ENCODE data around the gene DEPP1. TPM values are rescaled to one million over a fixed set of nuclear protein-coding genes. Genes with fewer than 3 reads are reported as not detected.
A peak's percentile ranks its signal among the peaks of the same experiment; 100 is the strongest.

DEPP1 gene
- total RNA-seq, 1 donor from 2014 or later, result 4.1 TPM

DNA sequence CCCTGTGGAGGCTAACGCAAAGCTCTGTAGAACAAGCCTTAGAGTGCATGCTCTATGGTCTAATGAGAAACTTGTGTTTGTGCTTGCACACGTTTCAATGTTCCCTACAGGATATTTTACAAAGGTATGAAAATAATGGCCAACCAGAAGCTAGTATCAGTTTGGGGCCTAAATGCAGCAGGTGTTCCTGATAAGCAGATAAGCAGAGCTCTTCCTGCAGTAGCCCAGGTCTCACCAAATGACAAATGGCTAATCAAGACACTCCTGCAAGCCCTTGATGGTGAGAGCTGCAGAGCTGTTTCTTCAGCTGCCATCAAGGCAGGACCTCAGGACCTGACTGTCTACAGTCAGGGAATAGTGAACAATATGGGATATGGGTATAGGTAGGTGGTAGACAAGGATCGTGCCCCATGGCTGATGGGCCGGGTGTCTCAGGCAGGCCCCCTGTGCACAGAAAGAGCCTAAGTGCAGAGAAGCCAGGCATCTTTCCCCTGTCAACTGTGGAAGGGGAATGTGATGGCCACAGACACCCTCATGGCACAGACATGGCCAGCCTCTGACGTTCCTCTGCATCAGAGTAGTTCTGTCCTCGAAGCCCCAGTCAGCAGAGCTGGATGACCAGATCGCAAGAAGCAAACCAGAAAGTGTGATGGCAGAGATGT lies 42.2 kb downstream of the DEPP1 start:
- no peak for DNase-seq (ENCODE audit: low spot score in 2 of 2)
- FAIRE-seq, result no peak

DNA sequence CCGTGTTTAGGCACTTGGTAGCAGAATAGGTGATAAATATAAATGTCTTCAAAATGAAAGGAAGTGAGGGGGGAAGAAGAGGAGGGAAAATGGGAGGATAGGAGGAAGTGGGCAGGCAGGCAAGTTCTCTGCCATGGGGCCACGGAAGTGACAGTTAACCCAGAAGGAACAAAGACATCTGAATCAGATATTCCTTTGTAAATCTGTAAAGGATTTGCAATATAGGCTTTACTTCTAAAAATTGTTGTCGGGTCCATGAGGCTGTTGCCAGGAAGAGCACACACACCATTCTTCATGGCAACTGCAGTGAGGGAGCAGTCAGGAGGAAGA lies 42.7 kb downstream of the DEPP1 start:
- FAIRE-seq (no peak), DNase-seq (ENCODE audit: low spot score in 2 of 2) (no peak)

DNA sequence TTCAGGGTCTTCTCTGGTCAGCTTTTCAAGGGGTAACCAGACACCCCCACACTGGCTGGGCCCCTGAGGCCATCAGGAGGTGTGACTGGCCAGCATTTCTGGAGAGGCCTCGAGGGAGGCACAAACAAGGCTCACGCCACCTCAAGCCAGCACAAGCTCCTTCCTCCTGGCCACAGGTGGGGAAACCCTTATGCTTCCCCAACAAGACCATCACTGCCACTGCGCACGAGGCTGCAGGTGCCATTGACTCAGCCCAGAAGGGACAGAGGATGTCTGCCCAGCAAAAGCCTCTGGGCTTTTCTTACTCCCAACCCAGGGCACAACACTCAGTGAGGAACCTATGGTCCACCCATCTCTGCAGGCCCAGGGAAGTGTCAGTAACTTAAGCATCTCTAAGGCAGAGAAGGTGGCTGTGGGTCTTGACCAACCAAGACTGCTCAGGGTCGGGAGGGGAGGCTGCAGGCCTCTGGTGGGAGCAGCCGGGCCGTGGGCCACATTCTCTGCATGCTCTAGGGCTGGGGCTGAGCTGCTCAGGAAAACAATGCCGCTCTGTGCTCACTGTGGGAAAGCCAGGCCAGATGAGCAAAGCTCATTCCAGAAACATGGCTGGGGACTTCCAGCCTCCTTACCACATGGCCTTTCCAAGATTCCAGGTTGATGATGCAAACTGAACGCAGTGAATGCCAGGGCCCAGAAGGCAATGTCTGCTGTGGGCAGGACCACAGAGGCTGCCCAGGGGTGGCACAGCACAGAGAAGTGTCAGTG lies 43.2 kb downstream of the DEPP1 start:
- peak in 1 of 2 donors; percentile 37 for DNase-seq (ENCODE audit: low spot score in 2 of 2)
- FAIRE-seq, result no peak

DNA sequence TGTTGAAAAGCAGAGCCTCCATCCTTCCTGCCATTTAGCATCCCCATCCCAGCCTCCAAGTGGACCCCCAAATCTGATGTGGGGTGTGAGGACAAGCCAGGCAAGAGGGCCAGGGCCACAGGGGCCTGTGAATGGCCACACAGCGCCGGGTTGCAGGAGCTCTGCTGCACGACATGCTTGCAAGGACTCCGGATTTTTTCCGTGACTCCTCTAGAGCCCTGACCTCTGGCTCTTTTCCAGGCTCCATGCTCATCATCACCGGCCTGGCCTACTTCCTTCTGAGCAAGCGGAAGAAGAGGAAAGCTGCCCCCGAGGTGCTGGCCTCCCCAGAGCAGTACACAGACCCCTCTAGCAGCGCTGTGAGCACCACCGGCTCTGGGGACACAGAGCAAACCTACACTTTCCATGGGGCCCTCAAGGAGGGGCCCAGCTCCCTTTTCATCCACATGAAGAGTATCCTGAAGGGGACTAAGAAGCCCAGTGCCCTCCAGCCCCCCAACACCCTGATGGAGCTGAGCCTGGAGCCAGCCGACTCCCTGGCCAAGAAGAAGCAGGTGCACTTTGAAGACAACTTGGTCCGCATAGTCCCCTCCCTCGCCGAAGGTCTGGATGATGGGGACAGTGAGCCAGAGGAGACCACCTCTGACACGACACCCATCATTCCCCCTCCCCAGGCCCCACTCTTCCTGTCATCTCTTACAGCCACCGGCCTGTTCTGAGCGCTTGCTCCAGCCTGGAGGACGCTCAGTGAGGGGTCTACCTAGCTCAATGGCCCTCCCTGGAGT lies 44.0 kb downstream of the DEPP1 start:
- FAIRE-seq, result no peak
- no peak for DNase-seq (ENCODE audit: low spot score in 2 of 2)

DNA sequence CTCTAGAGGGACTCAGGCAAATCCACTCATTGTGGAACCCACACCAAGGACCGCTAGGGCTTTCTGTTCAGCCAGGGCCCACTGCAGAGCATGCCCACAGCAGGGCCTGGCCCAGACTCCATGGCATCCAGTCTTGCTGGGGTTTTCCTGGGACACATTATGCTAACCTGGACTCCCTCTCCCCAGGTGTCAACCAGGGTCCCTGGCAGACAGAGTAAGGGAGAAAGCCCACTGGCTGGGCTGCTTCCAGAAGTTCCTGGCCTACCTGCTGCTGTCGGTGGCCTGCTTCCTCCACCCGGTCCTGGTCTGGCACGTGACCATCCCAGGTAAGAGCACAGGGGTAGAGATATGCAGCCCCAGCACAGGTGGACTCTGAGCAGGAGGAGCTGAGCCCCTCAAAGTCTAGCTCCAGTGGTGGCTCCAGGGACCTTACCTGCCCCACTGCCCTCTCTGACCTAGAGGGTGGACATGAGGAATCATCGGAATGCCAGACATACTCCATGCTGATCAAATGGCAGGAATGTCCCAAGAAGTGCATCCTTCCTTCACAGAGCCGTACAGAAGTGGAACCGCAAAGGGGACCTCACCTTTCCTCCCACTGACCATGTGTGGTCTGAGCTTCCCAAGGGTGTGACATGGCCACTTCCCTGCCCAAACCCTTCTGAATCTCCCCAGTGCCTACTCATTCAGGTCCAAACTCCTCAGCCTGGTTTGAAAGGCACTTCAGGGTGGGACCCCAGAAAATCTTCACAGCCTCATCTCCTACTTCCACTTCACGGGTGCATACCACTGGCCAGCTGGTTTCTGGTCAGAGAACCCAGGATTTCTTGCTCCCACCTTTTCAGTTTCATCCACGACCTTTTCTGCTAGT lies 44.9 kb downstream of the DEPP1 start:
- DNase-seq (ENCODE audit: low spot score in 2 of 2), result no peak
- FAIRE-seq, result no peak

DNA sequence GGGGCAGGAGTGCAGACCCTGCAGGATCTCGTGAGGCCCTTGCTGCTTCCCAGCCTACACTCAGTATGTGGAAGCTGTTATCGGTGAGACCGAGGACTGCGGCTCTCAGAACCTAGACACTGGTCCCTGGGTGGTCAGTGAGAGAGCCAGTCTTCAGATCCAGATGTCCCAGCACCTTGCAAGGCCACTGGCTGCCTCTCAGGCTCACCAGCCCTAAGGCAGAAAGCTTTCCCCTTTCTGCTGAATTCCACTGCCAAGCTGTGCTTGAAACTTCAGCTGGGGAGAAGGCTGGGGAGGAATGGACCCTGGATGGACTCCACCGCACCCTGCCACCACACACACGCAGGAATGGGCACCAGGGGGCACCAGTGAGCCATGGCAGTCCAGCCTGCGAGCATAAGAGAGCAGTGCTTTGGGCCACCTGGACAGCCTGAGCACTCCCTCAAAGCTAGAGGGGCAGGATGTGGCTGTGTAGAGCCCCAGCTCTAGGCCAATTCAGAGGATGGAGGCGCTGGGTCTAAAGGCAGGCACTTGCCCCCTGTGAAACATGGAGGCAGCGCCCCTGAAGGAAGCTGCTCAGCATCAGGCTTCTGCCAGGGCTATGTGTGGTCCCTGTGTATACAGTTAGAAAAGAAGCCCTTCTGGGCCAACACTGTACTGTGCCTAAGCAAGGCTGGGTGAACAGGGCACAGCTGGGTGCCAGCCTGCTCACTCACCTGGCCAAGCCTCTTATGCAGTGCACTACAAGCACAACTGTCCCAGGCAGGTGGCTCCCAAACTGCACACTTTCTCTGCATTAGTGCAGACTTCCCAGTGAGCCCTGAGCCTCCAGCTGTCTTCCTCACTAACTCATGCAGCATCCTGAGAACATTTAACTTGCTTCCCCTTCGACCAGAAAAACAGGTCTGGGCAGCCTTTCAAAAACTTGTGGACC lies 45.8 kb downstream of the DEPP1 start:
- DNase-seq (ENCODE audit: low spot score in 2 of 2), result peak; percentile 53 to 73
- no peak for FAIRE-seq

DNA sequence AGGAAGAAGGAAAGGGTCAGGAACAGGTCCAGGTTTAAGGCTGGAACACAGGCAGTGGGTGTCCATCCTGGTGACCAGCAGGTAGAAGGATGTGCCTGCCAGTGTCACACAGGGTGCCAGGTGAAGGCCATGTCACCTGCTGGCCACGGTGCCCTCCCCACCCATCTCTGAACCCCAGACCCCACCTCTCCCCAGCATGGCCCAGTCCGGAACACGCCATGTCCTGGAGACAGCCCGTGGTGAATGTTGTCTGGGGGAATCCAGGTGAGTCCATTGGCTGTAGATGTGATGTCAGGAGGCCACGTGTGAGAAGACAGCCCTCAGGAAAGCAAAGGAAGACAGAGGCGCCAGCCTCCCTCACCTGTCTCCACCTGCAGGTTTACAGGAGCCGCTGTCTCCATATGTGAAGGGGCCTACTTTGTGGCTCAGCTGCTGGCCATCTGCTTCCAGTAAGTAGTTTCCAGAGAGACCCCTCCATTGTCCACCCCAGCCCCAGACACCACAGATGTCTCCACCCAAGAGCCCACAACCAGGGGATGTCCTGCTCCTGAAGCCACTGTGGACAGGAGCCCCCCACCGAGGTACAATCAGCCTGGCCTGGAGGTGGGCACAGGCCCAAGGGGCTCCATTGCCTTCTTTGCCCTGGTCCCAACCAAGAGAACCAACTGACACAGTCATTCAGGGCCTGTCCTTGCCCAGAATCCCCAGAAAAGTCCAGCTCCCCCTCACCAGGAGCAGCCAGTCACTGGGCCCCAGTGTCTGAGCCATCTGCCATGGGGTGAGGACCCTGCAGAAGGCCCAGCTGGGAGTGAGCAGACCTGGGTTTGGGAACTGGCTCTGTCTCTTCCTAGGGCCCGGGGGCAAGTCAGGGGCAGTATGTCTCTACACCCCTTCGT lies 46.7 kb downstream of the DEPP1 start:
- DNase-seq (ENCODE audit: low spot score in 2 of 2) (no peak), FAIRE-seq (no peak)

DNA sequence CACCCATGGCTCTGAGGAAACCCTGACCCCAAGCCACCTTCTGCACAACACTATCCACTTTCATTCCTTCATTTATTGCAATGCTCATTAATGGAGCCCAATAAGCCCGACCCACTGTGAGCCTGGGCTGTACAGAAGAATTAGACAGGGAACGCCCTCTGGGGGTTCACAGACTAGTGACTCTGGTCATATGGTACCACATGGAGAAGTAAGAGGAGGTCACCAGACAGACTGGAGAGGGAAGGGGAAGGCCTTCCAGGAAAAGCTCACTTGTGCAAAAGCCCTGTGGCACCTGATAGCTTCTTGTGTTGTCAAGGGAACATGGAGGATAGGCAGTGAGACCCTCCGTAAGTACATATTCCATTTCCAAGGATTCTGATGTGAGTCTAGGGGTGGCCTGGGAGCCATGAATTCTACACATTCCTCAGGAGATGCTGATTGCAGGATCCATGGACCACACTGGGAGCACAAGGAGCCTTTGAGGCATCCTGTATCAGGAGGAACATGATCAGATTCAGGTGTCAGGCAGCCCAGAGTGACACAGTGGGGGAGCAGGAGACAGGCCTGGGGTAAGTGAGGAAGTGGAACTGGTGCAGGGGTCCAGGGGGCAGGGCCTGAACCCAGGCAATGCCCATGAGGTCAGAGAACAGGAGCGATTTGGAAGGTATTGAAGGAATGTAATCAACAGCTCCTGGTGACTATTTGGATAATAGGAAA lies 47.5 kb downstream of the DEPP1 start:
- FAIRE-seq (no peak), DNase-seq (ENCODE audit: low spot score in 2 of 2) (no peak)

DNA sequence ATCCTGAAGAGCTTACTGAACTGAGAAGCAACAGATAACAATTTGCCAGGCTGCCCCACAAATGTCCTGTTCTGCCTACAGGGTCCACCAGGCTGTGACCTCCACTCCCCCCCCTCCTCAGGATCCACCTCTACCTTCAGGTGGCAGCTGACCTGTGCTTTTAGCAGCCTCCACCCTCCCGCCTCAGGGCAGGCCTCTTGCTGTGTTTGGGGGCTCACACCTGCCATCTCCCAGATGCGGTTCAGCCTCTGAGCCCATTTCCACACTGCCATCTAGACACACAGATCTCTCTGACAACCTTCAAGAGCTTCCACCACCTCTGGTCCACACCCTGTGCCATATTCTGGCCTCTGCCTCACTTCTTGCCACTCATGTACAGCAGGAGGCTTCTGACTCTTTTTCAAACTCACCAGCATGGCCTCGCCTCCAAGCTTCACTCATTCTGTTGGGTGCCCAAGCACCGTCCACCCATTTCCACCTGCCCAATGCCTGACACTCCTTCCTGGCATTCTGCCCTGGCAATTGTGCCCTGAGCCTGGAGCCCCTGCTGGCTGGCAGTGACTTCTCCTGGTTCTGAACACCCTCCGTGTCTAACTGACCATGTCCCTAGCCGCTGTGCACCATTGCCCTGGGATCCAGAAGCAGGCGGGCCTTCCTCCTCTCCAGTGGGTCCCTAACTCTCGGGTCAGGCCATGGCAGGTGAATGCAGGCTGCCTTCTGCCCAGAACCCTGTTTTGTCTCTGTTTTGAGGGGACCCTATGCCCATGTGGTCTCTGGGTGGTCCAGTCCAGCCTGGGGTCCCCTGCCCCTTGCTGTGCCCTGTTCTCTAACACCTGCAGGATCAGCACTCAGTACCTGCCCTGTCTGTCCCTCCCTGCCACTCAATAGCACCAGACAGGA lies 49.0 kb downstream of the DEPP1 start:
- DNase-seq (ENCODE audit: low spot score in 2 of 2) (no peak), FAIRE-seq (no peak)

DNA sequence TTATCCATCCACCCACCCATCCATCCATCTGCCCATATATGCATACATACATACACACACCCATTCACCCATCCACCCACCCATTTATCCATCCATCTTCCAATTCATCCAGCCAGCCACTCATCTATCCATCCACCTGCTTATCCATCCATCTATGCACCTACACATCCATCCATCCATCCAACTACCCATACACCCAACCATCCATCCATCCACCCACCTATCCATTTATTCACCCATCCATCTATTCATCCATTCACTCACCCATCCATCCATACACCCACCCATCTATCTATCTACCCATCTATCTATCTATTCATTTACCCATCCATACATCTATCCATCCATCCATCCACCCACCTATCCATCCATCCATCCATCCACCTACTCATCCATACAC lies 50.1 kb downstream of the DEPP1 start:
- FAIRE-seq (no peak), DNase-seq (ENCODE audit: low spot score in 2 of 2) (no peak)

DNA sequence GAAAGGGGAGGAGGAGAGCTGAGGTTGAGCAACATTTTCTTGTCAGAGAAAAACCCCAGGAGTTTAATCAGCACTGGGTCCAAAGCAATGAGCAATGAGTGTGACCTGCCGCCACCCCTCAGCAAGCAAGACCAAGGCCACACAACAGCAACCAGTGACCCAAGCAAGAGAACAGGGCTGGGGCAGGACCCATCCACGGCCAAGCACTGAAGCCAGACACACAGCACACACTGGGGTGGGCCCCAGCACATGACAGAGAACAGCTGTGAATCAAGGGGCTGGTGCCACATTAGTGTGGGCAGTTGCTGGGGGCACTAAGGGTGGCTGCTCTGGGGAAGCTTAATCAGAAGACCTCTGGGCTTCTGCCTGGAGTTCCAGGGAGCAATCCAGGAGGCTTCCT lies 51.3 kb downstream of the DEPP1 start:
- FAIRE-seq (no peak), DNase-seq (ENCODE audit: low spot score in 2 of 2) (no peak)

DNA sequence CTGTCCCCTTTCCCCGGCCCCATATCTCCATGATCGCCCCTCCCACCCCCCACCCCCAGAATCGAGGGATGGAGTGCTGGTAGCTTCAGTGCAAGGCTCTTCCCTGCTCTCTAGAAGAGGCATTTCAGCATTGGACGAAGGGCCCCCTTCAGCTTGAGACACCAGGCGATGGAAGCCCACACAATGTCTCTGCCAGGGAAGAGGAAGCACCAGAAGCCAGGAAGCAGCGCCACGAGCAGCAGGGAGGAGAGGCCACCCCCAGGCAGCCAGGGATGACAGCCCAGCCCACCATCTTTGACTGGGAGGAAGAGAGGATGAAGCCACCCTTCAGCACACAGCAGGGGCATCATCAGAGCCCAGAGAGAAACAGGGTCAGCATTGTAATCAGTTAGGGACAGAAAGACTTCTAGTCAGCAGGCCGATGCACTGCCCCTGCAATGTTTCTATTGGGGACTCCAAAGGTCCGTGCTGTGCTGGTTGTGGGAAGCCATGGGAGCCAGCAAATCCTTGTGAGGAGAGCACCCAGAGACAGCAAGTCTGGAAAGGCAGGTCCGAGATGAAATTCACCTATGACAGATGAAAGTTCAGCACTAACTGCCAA lies 51.8 kb downstream of the DEPP1 start:
- DNase-seq (ENCODE audit: low spot score in 2 of 2) (no peak), FAIRE-seq (no peak)

Measured in frontal cortex (tissue), 4 donors.